H1 (cell line): ENCODE data around the gene RARA. TPM values are rescaled to one million over a fixed set of nuclear protein-coding genes. Genes with fewer than 3 reads are reported as not detected.

Experiments
- CTCF ChIA-PET: fragments of 300-600 bp; sonication (Branson Sonifier 250); formaldehyde crosslinking; loops from one replicate; lab custom pipeline; 2021; ENCODE audit not compliant: partially characterized antibody; lab: Charles Lee
- POLR2A ChIA-PET: fragments of 300-600 bp; sonication (Branson Sonifier 250); formaldehyde crosslinking; loops from one replicate; lab custom pipeline; 2021; ENCODE audit warnings: inconsistent platforms; ENCODE audit not compliant: partially characterized antibody; lab: Charles Lee
- DNase-seq, 2 experiments: peaks; one replicate each; pipeline versions ENCODE4 v3.0.0 to v3.0.0-alpha.2; 2010 to 2022; ENCODE audit warnings: low spot score in 2 of 2, low read depth in 1 of 2, mixed read lengths in 1 of 2
- FAIRE-seq: peaks from 2 replicates; lab custom pipeline; 2011; peaks lifted over from hg19 to GRCh38; lab: Jason Lieb, UNC
- H2AFZ ChIP-seq: 2 replicates; pipeline ENCODE4 v1.8.1; 2012; ENCODE audit warnings: low read length, inconsistent platforms
- H2AK5ac ChIP-seq: 2 replicates; pipeline ENCODE4 v1.6.1; 2013; ENCODE audit warnings: low read depth, low read length
- H2BK120ac ChIP-seq: replicated peaks from 2 replicates; pipeline ENCODE3; 2013; ENCODE audit warnings: low read depth, low read length, inconsistent platforms
- H2BK12ac ChIP-seq: 2 replicates; pipeline ENCODE4 v1.6.1; 2013; ENCODE audit warnings: low read depth, low read length
- H2BK15ac ChIP-seq: 2 replicates; pipeline ENCODE4 v1.6.1; 2013; ENCODE audit warnings: low read length
- H2BK20ac ChIP-seq: 2 replicates; pipeline ENCODE4 v1.6.1; 2013; ENCODE audit warnings: low read length
- H2BK5ac ChIP-seq: 2 replicates; pipeline ENCODE4 v1.6.1; 2013; ENCODE audit warnings: low read depth, low read length
- H3K14ac ChIP-seq: 2 replicates; pipeline ENCODE4 v1.6.1; 2013; ENCODE audit warnings: inconsistent platforms; ENCODE audit not compliant: insufficient read length
- H3K18ac ChIP-seq: 2 replicates; pipeline ENCODE4 v1.6.1; 2013; ENCODE audit warnings: low read length; ENCODE audit errors: extremely low read depth
- H3K23ac ChIP-seq: 2 replicates; pipeline ENCODE4 v1.6.1; 2013; ENCODE audit warnings: inconsistent platforms; ENCODE audit not compliant: insufficient read length
- H3K23me2 ChIP-seq: 2 replicates; pipeline ENCODE4 v1.6.1; 2013; ENCODE audit warnings: low read depth, low read length
- H3K27ac ChIP-seq: 2 replicates; pipeline ENCODE4 v1.6.1; 2011; ENCODE audit warnings: low read depth, low read length, inconsistent platforms
- H3K27me3 ChIP-seq, 4 experiments: replicated peaks in 1 of 4; 1 replicate in 1 of 4; 2 replicates in 3 of 4; pipeline versions ENCODE4 v1.6.1 to v1.8.1; 2011 to 2013; ENCODE audit warnings: low read length in 3 of 4, mild to moderate bottlenecking in 3 of 4, inconsistent platforms in 2 of 4, mixed read lengths in 2 of 4, moderate library complexity in 1 of 4; ENCODE audit not compliant: control insufficient read depth in 3 of 4, insufficient read depth in 3 of 4; ENCODE audit errors: extremely low read depth in 1 of 4
- H3K36me3 ChIP-seq, 4 experiments: 2 replicates each; pipeline versions ENCODE4 v1.6.1 to v1.8.1; 2011 to 2013; ENCODE audit warnings: mild to moderate bottlenecking in 4 of 4, low read length in 3 of 4, moderate library complexity in 2 of 4, control low read depth in 1 of 4, inconsistent platforms in 1 of 4; ENCODE audit not compliant: insufficient read depth in 4 of 4, control insufficient read depth in 2 of 4
- H3K4ac ChIP-seq: replicated peaks from 2 replicates; pipeline ENCODE3; 2013; ENCODE audit warnings: low read length, low read depth, mixed read lengths, inconsistent platforms; ENCODE audit not compliant: insufficient read length
- H3K4me1 ChIP-seq, 4 experiments: replicated peaks in 1 of 4; 1 replicate in 1 of 4; 2 replicates in 3 of 4; pipeline versions ENCODE4 v1.6.1 to v1.8.1; 2011 to 2013; ENCODE audit warnings: low read length in 3 of 4, inconsistent platforms in 2 of 4, mixed read lengths in 1 of 4; ENCODE audit not compliant: insufficient read depth in 4 of 4, control insufficient read depth in 3 of 4
- H3K4me2 ChIP-seq, 2 experiments: 2 replicates each; pipeline versions ENCODE4 v1.6.1 to v1.8.1; 2011 to 2013; ENCODE audit warnings: low read depth in 2 of 2, low read length in 2 of 2, control low read depth in 1 of 2, inconsistent platforms in 1 of 2, mild to moderate bottlenecking in 1 of 2; ENCODE audit not compliant: insufficient read depth in 1 of 2
- H3K4me3 ChIP-seq, 4 experiments: fragments of 200-600, 300-600 bp in 1 of 4; sonication (generic), shearing (Covaris generic), sonication (Bioruptor Twin) in 1 of 4; 2 replicates each; pipeline versions ENCODE4 v1.5.1 to v1.8.1; 2011 to 2016; ENCODE audit warnings: low read length in 4 of 4, low read depth in 3 of 4, control low read depth in 2 of 4, inconsistent platforms in 2 of 4, mild to moderate bottlenecking in 2 of 4, mixed read lengths in 1 of 4, moderate library complexity in 1 of 4; ENCODE audit not compliant: insufficient read depth in 2 of 4; ENCODE audit errors: extremely low read depth in 1 of 4
- H3K56ac ChIP-seq: replicated peaks from 2 replicates; pipeline ENCODE3; 2013; ENCODE audit warnings: low read depth, mild to moderate bottlenecking, mixed read lengths, low read length, inconsistent platforms; ENCODE audit not compliant: insufficient read length
- H3K79me1 ChIP-seq: 2 replicates; pipeline ENCODE4 v1.6.1; 2013; ENCODE audit warnings: low read depth, low read length, control low read depth
- H3K79me2 ChIP-seq, 2 experiments: 2 replicates each; pipeline versions ENCODE4 v1.6.1 to v1.8.1; 2012 to 2013; ENCODE audit warnings: low read length in 2 of 2, mild to moderate bottlenecking in 2 of 2, inconsistent platforms in 1 of 2; ENCODE audit not compliant: insufficient read depth in 2 of 2, control insufficient read depth in 1 of 2
- H3K9ac ChIP-seq, 4 experiments: replicated peaks in 1 of 4; 1 replicate in 1 of 4; 2 replicates in 3 of 4; pipeline versions ENCODE4 v1.6.1 to v1.8.1; 2011 to 2013; ENCODE audit warnings: low read depth in 3 of 4, low read length in 3 of 4, control low read depth in 2 of 4, mild to moderate bottlenecking in 2 of 4, moderate library complexity in 2 of 4, inconsistent platforms in 1 of 4; ENCODE audit errors: extremely low read depth in 1 of 4
- H3K9me3 ChIP-seq, 2 experiments: 2 replicates each; pipeline versions ENCODE4 v1.6.1 to v1.8.1; 2012 to 2013; ENCODE audit warnings: mild to moderate bottlenecking in 2 of 2, moderate library complexity in 2 of 2, control low read depth in 1 of 2, inconsistent platforms in 1 of 2, low read depth in 1 of 2, low read length in 1 of 2, mixed read lengths in 1 of 2; ENCODE audit not compliant: insufficient read depth in 2 of 2
- H4K20me1 ChIP-seq, 2 experiments: replicated peaks in 1 of 2; 2 replicates each; pipeline versions ENCODE3 to v1.8.1; 2011 to 2013; ENCODE audit warnings: inconsistent platforms in 2 of 2, low read length in 2 of 2, mild to moderate bottlenecking in 1 of 2; ENCODE audit not compliant: insufficient read depth in 2 of 2, control insufficient read depth in 1 of 2
- H4K5ac ChIP-seq: 2 replicates; pipeline ENCODE4 v1.6.1; 2013; ENCODE audit warnings: low read length, low read depth, mixed read lengths, inconsistent platforms; ENCODE audit not compliant: insufficient read length
- H4K8ac ChIP-seq: 2 replicates; pipeline ENCODE4 v1.8.0; 2013; ENCODE audit warnings: mild to moderate bottlenecking, moderate library complexity, low read length, inconsistent platforms; ENCODE audit not compliant: insufficient read depth; ENCODE audit errors: extremely low read depth
- H4K91ac ChIP-seq: replicated peaks from 2 replicates; pipeline ENCODE3; 2013; ENCODE audit warnings: low read length, mixed read lengths, inconsistent platforms; ENCODE audit not compliant: insufficient read length
- CBX8 ChIP-seq: fragments of 300-800, 300-1000 bp; sonication (generic); IDR thresholded peaks from 2 replicates; pipeline ENCODE4 v1.7.1; 2016; ENCODE audit warnings: low read depth, low read length, borderline replicate concordance
- CHD1 ChIP-seq: IDR thresholded peaks from 2 replicates; pipeline ENCODE4 v1.6.1; 2012; ENCODE audit warnings: low read depth, low read length, improper control_type of control experiment
- CREB1 ChIP-seq: IDR thresholded peaks from 2 replicates; pipeline ENCODE4 v1.6.1; 2012; ENCODE audit warnings: inconsistent platforms
- EGR1 ChIP-seq: IDR thresholded peaks from 2 replicates; pipeline ENCODE4 v1.6.1; 2011; ENCODE audit warnings: low read depth, low read length, borderline replicate concordance
- KDM5A ChIP-seq: fragments of 200-600 bp; IDR thresholded peaks from 2 replicates; pipeline ENCODE4 v1.7.1; 2012; ENCODE audit warnings: mild to moderate bottlenecking, low read length, inconsistent platforms, mixed read lengths
- PHF8 ChIP-seq: fragments of 200-600 bp; sonication (generic); conservative IDR thresholded peaks from 2 replicates; pipeline ENCODE4 v1.7.1; 2012; ENCODE audit warnings: low read depth, mild to moderate bottlenecking, inconsistent platforms, low read length, moderate library complexity
- POU5F1 ChIP-seq: IDR thresholded peaks from 2 replicates; pipeline ENCODE4 v1.6.1; 2011; ENCODE audit warnings: low read depth, mild to moderate bottlenecking, low read length, moderate library complexity
- RXRA ChIP-seq: IDR thresholded peaks from 2 replicates; pipeline ENCODE4 v1.6.1; 2011; ENCODE audit warnings: low read depth, mild to moderate bottlenecking, low read length, moderate library complexity; ENCODE audit not compliant: insufficient read depth
- SIX5 ChIP-seq: IDR thresholded peaks from 2 replicates; pipeline ENCODE4 v1.6.1; 2011; ENCODE audit warnings: mild to moderate bottlenecking, low read depth, low read length
- SP1 ChIP-seq: IDR thresholded peaks from 2 replicates; pipeline ENCODE4 v1.6.1; 2011; ENCODE audit warnings: low read depth, low read length
- YY1 ChIP-seq: IDR thresholded peaks from 2 replicates; pipeline ENCODE4 v1.6.1; 2011; ENCODE audit warnings: low read depth, mild to moderate bottlenecking, low read length
- ZNF274 ChIP-seq: IDR thresholded peaks from 2 replicates; pipeline ENCODE4 v1.7.0; 2012; ENCODE audit warnings: low read length, borderline replicate concordance; ENCODE audit errors: extremely low read depth
- WGBS, 2 experiments: shearing (Covaris generic) in 1 of 2; methylation state at CpG; one replicate each; pipeline versions ENCODE4 v1.1.6 to v1.1.7; 2013 to 2015; ENCODE audit warnings: low lambda C conversion rate in 2 of 2, mixed read lengths in 2 of 2, inconsistent platforms in 1 of 2, low coverage in 1 of 2, missing lambda C conversion rate in 1 of 2; ENCODE audit not compliant: insufficient replicate concordance in 2 of 2, insufficient coverage in 1 of 2, insufficient read length in 1 of 2; ENCODE audit errors: extremely low coverage in 1 of 2, missing lambda C conversion rate in 1 of 2; 5-methylcytosine and 5-hydroxymethylcytosine counted together
- polyA plus RNA-seq, 7 experiments: library from polyadenylated mRNA; depleted of rRNA in 3 of 7; stranded (reverse) in 5 of 7; unstranded in 2 of 7; fragments of >200 nt in 5 of 7; fragments of 200-250 nt in 2 of 7; gene quantifications; 1 replicate in 5 of 7; 2 replicates in 1 of 7; 4 replicates in 1 of 7; pipeline versions ENCODE4 v1.2.1 to v1.2.3, GENCODE V29; 2011 to 2013; ENCODE audit warnings: missing spikeins in 2 of 7, mixed read lengths in 2 of 7
- total RNA-seq: library from RNA; stranded (reverse); fragmentation: NEBNext Ultra II Directional; extraction: Animal tissue kit (Norgen Biotek cat#: 25700); gene quantifications from 2 replicates; pipeline ENCODE4 v1.2.1, GENCODE V29; 2021
- TF ChIP-seq, protein P1 (sequence below): IDR thresholded peaks from 2 replicates; pipeline ENCODE4 v1.6.1; 2012; ENCODE audit warnings: inconsistent platforms
- TF ChIP-seq, protein P2 (sequence below): IDR thresholded peaks from 2 replicates; pipeline ENCODE4 v1.6.1; 2012; ENCODE audit warnings: inconsistent platforms

Gene RARA
- total and polyA plus RNA-seq, 2 of the 8 experiments (the other 6 are each of a cell fraction or from before 2014, with no cell fraction given) = 4.4 to 16.5 TPM

DNA sequence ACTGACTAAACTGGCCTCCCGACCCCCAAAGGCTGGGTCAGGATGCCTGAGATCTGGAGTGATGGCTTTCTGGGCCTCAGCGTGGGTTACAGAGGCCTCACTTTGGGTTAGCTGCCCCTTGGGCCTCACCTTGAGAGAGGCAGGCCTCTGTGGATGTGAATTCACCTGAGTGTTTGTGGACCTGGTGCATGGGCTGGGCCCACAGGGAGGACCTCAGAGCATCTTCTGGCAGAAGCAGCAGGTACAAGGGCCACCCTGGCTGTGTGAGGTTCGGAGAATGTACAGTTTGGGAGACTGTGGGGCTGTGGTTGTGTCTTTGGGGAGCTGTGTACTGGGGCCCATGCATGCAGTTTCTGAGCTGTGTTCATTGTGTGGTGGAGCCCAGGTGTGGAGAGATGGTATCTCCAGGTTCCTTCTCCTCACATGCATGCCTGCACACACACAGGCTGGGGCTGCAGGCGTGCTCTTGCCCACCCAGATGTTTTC, 18.3 kb downstream of the RARA start:
- Histone ChIP-seq H3K4me2 (no peak overlapping the region), H2BK15ac (no peak overlapping the region), H2BK12ac (no peak overlapping the region), H3K36me3 (no peaks in the 10 kb centered on the region), H3K4me3 (no peak overlapping the region), H2AK5ac (no peak overlapping the region), H3K9me3 (no peaks in the 10 kb centered on the region), H3K23ac (no peak overlapping the region), H3K79me2 (peaks cover 0 to 11% of the 10 kb centered on the region in 2 experiments; a peak in 1 of 4 replicates), H3K9ac (no peak overlapping the region), H4K8ac (peak overlapping the region; percentile 73; the same call in 1 of the 2 replicates), H4K91ac (no peak overlapping the region), H4K5ac (no peak overlapping the region), H2BK5ac (no peak overlapping the region), H3K23me2 (no peaks in the 10 kb centered on the region), H3K56ac (no peak overlapping the region), H3K4me1 (peaks cover 0 to 12% (median 6%) of the 10 kb centered on the region in 4 experiments; a peak in 5 of 7 replicates), H3K27me3 (no peaks in the 10 kb centered on the region), H3K4ac (no peak overlapping the region), H3K18ac (no peak overlapping the region), H3K79me1 (peaks cover 17% of the 10 kb centered on the region), H2BK120ac (no peak overlapping the region), H2BK20ac (no peak overlapping the region), H4K20me1 (peaks cover 17 to 30% of the 10 kb centered on the region in 2 experiments), H3K27ac (no peak overlapping the region), H3K14ac (no peak overlapping the region), H2AFZ (no peak overlapping the region)
- ChIA-PET CTCF (interaction anchor here (0.7 to 39.2 kb wide), 7 partner anchors 8 to 305 kb away, joined by 3 to 1198 read pairs (median 7); partner anchors contain the start of gene GJD3), POLR2A (interaction anchor here (0.9 to 2.5 kb wide), 4 partner anchors 18 to 39 kb away, joined by 3 to 21 read pairs (median 6); partner anchors contain the start of gene CDC6)
- FAIRE-seq = no peak
- DNase-seq = no peak
- 89% methylated on average over 4 of the region's 4 CpGs; no CpG with 5 or more reads in 1 of the 2 experiments for WGBS, 2 experiments
- TF ChIP-seq POU5F1 (no peak), ZNF274 (no peak), SP1 (no peak), EGR1 (no peak), RXRA (no peak), CREB1 (no peak), CBX8 (no peak), CHD1 (no peak), KDM5A (no peak), SIX5 (no peak), YY1 (no peak), PHF8 (no peak)
- TF ChIP-seq, protein P1, sequence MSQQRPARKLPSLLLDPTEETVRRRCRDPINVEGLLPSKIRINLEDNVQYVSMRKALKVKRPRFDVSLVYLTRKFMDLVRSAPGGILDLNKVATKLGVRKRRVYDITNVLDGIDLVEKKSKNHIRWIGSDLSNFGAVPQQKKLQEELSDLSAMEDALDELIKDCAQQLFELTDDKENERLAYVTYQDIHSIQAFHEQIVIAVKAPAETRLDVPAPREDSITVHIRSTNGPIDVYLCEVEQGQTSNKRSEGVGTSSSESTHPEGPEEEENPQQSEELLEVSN = no peak
- TF ChIP-seq, protein P2, sequence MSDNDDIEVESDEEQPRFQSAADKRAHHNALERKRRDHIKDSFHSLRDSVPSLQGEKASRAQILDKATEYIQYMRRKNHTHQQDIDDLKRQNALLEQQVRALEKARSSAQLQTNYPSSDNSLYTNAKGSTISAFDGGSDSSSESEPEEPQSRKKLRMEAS = no peak
